Right lobe of liver (tissue), 4 donors: ENCODE results near the gene GRP.

Experiments
- CTCF ChIP-seq, 4 donors: fragments of 200-600 bp in 3 of 4; fragments of 450-650 bp in 1 of 4; IDR thresholded peaks; one replicate each; pipeline versions ENCODE4 v1.5.1 to v1.8.0; 2016 to 2022; ENCODE audit warnings: antibody characterized with exemption in 4 of 4, mild to moderate bottlenecking in 2 of 4
- POLR2A ChIP-seq: fragments of 450-650 bp; IDR thresholded peaks from one replicate; pipeline ENCODE4 v1.6.1; 2017; ENCODE audit warnings: antibody characterized with exemption, mild to moderate bottlenecking
- donor health status: DM: no; HTN: no; CAD: no.
- donor health status: DM: no; HTN: no; CAD: no.
- donor health status: DM: no; HTN: yes; CAD: no.

GRCh38 chr18:59266459-59266858 is 46.5 kb downstream of the GRP start:
- TF ChIP-seq CTCF (IDR thresholded peaks at IDR 0.05) (no peak), POLR2A (no peak)
